Measurements from ENCODE around the gene RNF5.

RNF5 gene

DNA sequence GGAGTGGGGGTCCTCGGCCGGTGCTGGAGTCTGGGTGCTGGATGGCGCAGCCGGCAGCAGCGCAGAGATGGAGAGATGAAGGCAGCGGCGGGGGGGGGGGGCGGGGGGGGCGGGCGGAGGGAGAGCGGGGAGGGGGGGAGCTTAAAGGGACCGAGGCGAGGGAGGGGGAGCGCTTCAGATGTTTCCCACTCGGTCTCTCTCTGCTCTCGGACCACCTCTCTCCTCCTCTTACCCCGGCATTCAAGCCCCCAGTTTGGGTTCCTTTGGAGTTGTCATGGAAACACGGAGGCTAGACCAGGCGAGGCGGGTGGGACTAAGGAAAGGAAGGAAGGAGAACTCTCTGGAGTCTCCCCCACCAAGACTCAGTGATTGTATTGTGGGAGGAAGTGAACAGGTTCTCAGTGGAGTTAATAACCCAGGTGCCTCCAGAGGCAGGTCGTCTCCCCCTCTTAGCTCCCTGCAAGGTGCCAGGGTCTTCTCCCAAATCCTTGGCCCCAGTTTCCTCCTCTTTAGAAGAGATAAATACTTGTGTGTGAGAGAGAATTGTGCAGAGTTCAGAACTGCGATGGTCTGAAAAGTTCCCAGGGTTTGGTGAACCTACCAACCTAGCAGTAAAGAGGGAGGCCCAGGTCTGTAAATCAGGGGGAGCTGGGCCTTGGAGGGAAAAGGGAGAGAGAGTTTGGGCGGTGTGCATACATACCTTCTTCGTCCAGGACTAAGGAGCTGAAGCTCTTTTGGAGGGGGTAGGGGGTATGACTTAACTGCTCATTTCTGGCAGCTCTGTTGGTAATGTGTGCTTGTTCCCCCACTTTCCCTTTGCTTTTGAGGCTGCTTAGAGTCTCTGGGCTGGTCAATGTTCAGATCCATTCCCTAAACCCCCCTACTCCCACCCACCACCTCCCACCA is 26.1 kb upstream of the RNF5 start, which contains the start of gene PRRT1:
Gene PRRT1 (minus strand): TSS at position 77 of the 906 bp plus-strand sequence. CDS start 112 bp downstream, outside the sequence.
- DNase-seq (ENCODE audit: low spot score) = no peak

DNA sequence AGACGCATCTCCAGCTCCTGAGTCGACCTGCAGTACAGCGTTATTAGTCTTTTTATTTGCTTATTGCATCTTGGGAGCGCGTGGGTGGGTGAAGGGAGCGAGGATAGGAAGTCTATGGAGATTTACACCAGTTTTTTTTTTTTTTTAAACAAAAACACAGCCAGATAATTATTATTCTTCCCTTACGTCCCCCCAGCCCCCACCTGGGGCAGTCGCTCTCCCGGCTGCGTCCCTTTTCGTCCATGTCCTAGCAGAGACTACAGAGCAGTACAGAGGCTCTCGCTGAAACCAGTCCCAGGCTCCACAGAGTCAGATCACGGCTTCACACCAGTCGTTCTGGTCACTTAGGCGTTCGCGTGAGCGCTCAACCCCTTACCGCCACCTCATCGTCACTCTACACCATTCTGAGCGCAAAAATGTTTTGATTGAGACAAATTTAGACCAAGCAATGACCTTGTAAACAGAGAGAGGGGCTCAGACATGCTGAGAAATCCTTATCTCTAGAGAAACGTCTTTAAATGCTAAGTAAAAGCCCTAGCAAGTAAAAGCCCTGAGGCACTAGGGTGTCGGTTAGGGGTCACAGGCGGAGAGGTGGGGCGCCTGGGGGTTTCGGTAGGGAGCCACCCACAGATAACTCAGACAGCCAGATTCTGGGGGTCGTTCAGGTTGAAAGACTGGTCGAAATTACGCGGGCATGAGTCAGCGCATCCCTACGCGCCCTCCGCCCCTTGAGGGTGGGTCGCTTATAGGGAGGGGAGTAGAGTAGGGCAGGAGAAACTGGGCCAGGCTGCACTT is 25.2 kb upstream of the RNF5 start:
- no peak for DNase-seq (ENCODE audit: low spot score)

DNA sequence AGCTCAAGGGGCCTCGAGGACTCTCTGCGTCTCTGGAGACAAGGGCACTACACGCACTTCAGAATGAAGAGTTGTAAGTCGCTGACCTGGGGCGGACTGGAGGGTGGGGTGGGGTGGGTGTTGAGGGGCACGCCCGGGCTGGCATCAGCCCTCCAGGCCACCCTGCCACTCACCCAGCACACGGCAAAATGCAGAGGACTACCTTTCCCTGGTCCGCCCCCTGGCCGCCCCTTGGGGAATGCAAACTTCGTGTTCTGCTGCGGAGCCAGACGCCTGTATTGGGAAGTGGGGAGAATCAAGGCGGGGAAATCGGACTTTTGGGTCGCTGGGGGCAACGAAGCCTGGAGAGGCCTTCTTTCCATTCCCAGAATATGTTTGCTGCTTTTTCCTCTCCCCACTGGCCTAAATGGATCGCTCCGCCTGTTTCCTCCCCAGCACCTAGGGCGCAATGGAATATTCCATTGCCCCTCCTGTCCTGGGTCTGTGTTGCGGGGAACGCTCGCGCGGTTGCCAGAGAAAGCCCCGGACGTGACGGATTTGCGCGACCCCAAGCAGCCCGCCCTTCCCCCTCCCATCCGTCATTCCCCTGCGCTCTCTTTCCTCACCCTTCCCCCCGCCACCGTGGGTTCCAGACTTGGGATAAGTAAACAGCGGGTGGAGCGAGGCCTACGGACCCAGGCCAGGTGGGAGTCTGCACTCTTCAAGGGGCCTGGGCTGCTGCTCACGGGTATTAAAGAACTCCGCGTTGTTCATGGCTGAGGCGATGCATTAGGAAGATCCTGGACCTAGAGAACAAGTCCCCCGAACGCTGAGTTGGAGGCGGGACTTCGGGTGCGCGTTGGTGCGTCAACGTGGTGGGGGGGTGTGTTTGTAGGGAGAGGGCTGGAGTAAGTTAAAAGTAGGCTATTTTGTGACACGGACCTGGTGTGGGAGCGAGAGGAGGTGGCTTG is 24.4 kb upstream of the RNF5 start, which contains the start of gene PPT2:
Gene PPT2 (plus strand): TSS at position 578 of the 950 bp plus-strand sequence. CDS start 454 bp downstream, outside the sequence.
- peak; percentile 83 for DNase-seq (ENCODE audit: low spot score)

DNA sequence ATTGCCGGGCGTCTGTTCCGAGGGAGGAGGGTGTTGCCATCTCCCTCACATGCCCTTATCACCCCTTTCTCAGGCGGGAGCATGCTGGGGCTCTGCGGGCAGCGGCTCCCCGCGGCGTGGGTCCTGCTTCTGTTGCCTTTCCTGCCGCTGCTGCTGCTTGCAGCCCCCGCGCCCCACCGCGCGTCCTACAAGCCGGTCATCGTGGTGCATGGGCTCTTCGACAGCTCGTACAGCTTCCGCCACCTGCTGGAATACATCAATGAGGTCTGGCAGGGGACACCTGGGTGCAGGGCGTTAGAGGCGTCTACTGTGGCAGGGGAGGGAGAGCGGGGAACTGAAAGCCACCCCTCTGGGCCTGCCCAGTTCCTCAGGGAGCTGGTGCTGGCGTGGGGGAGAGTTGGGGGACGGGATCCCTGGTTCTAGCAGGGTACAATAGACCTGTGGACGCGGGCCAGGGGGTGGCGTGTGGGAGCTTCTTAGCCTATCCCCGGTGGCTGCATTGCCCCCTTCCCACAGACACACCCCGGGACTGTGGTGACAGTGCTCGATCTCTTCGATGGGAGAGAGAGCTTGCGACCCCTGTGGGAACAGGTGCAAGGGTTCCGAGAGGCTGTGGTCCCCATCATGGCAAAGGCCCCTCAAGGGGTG is 23.6 kb upstream of the RNF5 start:
- DNase-seq (ENCODE audit: low spot score) = peak; percentile 69

DNA sequence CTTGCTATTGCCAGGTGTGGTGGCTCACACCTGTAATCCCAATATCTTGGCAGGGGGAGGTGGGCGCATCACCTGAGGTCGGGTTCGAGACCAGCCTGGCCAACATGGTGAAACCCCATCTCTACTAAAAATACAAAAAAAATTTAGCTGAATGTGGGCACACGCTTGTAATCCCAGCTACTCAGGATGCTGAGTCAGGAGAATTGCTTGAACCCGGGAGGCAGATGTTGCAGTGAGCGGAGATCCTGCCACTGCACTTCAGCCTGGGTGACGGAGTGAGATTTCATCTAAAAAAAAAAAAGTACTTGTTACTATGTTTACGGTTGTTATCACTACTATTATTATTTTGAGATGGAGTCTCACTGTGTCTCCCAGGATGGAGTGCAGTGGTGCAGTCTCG is 21.3 kb upstream of the RNF5 start:
- DNase-seq (ENCODE audit: low spot score) = no peak

DNA sequence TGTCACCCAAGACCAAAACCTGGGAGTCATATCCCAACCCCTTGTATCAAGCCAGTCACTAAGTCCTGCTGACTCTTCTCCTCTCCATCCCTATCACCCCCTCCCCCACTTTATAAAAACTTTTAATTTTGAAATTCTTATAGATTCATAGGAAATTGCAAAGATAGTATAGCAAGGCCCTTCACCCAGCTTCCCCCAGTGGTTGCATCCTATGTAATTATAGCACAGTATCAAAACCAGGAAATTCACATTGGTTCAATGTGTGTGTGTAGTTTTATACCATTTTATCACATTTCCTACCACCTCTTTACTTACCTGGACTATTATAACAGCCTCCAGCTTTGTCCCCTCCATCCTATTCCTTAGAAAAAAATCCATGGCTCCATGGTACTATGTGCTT is 20.2 kb upstream of the RNF5 start:
- no peak for DNase-seq (ENCODE audit: low spot score)

DNA sequence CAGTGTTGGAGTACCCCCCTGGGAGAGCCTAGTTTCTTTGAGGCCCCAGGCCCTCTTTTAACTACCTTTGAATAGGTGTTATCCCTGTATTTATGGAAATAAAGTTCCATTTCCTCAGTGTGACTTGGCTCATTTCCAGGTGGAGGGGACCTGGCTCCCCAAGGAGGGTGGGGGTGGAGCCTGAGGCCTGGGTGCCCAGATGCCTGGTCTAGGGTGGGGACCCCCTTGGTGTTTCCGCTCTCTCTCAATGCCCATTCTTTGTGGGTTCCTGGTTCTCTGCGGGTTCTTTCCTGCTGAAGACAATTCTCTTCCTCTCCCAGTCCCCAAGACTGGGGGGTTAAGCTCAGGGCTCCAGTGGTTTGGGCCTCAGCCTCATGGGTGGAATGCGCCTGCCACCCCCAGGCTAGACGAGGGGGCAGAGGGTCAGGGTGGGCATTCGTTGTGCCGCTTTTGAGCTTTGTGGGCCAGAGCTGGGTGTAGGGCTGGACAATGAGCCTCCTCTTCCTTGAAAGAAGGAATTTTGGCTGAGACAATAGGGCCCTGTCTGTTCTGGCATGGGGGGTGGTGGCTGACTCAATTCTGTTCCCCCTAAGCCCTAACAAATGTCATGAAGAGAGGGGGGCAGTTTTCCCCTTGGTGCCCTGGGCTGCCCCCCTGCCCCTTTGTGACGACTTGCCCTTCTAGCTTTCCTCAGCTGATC is 14.5 kb upstream of the RNF5 start:
- DNase-seq (ENCODE audit: low spot score) = no peak

DNA sequence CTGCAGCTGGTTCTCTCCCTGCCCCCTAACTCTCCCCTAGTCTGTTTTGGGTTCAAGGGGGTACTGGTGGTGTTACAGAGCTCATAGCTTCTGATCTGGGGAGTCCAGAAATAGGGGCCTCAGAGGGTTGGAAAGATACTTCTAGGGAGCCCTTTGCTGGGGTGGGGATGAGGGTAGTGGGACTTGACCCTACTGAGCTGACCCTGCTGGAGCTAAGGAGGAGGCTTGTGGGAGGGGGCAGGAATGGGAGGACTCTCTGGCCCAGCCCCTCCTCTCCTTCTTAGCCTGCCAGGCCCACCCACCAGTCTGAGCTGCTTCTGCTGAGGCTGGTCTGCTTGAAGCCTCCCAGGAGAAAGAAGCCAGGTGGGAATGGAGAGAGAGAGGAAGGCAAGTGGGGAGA is 13.9 kb upstream of the RNF5 start, which contains the start of gene EGFL8:
Gene EGFL8 (plus strand): TSS at position 301 of the 400 bp plus-strand sequence. CDS start 1,571 bp downstream, outside the sequence.
- no peak for DNase-seq (ENCODE audit: low spot score)

DNA sequence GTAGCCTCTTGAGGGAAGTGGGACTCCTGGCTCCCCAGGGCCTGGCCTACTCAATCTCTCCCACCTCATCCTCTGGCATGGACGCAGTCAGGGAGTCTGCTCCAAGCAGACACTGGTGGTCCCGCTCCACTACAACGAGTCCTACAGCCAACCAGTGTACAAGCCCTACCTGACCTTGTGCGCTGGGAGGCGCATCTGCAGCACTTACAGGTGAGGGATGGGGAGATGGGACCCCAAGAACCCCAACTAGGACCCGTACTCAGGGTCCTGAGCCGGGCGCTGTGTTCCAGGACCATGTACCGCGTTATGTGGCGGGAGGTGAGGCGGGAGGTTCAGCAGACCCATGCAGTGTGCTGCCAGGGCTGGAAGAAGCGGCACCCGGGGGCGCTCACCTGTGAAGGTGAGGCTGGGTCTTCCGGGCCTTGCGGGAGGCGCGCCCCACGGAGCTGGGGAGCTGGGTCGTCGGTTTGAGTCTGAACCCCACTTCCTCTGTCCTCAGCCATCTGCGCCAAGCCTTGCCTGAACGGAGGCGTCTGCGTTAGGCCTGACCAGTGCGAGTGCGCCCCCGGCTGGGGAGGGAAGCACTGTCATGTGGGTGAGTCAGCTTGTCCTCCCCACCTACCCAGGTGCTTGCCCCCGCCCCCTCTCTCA is 11.7 kb upstream of the RNF5 start:
- DNase-seq (ENCODE audit: low spot score) = no peak

DNA sequence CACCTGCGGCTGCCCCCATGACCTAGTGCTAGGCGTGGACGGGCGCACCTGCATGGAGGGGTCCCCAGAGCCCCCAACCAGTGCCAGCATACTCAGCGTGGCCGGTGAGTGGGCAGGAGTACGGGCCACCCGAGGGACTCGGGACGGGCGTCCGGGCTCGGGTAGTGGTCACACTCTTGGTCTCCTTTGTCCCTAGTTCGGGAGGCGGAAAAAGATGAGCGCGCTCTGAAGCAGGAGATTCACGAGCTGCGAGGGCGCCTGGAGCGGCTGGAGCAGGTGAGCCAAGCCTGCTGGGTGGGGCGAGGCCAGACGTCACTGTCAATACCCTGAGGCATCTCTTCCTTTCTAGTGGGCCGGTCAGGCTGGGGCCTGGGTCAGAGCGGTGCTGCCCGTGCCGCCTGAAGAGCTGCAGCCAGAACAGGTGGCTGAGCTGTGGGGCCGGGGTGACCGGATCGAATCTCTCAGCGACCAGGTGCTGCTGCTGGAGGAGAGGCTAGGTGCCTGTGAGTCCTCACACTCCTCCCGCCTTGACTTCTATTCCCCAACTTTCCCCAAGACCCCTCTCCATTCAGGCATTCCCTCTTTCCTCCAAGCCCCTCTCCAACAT is 10.9 kb upstream of the RNF5 start:
- no peak for DNase-seq (ENCODE audit: low spot score)

DNA sequence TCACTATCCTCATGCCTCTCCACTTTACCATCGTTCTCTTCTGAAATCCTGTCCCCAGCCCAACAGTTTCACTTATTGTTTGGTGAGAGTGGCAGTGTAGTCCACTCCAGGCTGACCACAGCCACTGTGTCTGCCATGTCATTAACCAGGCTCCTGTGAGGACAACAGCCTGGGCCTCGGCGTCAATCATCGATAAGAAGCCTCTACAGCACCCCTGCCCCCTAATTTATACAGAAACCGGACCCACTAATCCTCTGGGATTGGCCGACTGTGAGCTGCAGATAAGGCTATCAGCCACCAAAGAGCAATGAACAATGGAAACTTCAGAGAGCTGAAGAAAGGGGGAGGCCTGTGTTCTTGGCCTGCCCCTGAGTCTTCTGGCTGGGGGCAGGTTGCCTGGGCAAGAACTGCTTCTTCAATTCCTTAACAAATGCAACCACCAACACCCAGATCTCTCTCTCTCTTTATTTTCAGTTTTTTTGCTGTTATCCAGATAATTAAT is 10.4 kb upstream of the RNF5 start:
- DNase-seq (ENCODE audit: low spot score) = no peak

DNA sequence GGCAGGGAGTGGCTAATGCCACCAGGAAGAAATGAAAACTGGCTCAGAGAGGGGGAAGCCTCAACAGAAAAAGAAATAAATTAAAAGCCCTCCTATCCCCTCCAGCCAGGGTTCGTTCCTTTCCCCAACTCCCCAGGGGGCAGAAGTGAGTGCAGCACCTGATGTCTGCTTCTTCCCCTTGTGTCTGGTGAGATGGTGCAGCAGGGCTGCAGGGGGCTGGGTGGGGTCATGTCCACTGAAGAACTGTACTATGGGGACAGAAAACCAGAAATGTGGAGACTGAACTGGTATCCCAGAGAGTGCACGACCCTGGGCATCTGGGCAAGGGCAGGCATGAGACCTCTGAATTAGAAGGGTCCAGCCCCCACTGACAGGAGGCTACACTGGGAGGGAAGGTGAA is 9.9 kb upstream of the RNF5 start:
- no peak for DNase-seq (ENCODE audit: low spot score)

DNA sequence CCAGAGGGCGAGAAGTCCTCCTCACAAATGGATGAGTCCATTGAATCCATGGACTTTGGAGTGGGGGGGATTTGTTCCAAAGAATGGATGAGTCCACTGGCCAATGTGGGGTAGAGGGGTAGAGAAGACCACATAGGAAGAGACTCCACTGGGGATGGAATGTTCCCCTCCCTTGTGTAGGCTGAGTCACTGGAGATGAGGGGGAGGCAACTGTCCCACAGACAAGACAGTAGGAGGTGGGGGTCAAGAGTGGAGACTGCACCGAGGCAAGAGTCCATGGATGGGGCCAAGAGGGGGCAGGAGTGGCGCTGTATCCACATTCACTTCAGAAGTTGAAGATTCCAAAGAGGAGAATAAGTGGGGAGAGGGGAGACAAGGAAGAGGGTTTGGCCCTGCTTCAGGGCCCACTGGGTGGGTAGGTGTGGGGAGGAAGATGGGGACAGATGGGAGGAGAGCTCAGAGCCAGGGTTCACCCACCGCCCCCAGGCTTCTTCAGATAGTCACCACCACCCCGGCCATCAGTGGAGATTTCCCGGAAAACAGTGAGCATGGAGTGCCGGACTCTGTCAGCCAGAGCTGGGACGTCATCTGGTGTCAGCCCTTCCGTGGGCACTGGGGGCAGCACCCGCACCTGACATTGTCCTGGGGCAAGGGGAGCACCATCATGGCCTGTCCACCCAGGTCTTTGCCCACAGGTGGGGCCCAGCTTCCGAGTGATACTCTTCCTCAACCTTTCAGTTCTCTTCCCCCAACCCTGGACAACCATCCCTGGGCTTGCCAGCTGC is 9.2 kb upstream of the RNF5 start:
- DNase-seq (ENCODE audit: low spot score) = no peak

DNA sequence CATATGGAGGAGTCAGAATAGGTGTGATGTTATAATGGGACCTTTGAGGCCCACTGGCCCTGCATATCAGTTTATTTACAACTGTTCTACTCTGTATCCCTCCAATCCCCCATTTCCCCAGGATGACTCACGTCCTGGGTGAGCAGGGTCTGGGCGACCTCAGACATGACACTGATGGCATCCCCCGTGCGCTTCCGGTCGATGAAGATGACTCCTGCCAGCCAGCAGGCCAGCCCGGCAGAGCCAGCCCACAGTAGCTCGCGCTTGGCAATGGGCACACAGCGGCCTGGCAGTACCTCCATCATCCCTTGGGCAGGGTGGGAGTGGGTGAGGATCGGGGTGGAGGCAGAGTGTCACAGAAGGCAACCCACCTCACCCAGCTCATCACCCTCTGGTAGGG is 7.9 kb upstream of the RNF5 start:
- no peak for DNase-seq (ENCODE audit: low spot score)

DNA sequence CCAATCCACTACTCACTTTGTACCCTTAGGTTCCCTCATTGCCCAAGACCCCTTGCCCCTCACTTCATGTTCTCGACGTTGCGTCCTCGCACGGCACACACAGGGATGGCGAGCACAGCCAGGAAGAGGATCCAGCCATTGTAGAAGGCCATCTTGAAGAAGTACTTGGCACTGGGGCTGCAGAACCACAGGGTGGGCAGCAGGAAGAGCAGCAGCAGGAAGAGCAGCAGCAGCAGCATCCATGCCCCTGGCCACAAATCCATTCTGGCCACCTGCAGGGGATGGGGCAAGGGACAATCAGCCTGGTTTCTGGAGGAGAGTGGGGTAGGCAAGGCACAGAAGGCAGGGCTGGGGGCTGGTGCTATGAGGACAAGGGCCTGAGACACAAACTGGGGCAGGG is 7.0 kb upstream of the RNF5 start:
- DNase-seq (ENCODE audit: low spot score) = no peak

DNA sequence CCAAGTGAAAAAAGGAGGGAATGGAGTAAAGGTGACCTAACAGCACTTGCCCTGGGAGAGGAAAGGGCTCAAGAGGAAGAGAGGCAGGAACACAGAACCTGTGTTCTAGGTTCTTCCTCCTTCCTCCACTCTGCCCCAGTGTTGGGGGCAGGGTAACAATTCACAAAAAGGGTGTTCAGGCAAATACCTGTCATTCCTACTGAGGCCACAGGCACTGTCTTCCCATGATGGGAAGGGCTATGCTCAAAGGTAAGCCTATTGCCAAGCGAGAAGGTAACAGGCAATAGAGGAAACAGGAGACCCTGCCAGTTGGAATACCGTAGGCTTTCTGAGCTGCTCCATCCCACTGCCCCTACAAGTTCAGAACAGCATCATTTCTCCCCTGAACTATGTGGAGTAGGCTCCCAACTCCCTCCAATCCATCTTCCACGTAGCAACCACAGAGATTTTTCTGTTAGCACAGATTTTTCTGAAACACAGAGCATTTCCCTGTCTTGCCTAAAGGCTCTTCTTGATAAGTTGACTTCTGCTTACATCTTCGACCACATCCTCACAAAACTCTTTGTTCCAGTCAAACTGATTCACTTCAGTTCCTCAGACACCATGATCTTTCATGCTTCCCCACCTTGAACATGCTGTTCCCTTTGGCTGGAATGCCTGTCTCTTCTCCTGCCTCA is 5.0 kb upstream of the RNF5 start:
- DNase-seq (ENCODE audit: low spot score) = no peak

DNA sequence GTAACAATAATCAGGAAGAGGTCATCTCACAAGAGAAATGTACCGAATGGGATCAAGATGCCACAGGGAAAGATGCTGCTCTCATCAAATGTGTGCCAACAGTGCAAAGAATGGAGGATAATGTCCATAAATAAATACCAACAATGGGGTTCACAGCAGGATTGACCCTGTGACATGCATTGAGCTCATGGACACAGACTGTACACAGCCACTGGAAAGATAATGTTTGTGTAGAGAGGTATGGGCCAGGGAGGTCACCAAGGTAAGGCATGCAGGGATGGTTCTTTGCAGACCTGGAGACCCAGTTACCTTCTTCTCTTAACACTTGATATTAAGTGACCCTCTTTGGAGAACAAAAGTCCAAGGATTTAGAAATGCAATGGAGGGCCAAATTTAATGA is 3.8 kb upstream of the RNF5 start:
- DNase-seq (ENCODE audit: low spot score) = no peak

DNA sequence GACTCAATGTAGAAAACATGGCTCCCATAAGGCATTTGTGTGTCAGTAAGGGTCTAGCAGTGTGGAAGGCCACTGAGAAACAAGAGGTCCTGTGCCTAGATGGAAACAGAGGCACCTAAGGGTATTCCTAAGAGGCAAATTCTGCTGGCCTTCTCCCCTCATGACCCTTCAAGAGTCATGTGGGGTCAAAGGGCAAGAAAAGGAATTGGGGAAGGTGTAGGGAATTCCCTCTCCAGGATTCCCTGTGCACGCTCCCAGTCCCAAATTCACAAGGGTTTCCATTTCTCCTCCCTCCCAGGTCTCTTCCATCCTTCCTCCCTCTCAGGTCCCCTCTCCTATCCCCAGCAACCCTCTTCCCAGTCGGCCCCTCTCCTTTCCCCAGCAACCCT is 2.9 kb upstream of the RNF5 start:
- no peak for DNase-seq (ENCODE audit: low spot score)
